A673 (cell line): ENCODE measurements around the gene GNG7. TPM values are rescaled to one million over a fixed set of nuclear protein-coding genes. Genes with fewer than 3 reads are reported as not detected.

ENCODE experiments used
- BruUV-seq: library from RNA; stranded (reverse); fragments of 400-500 nt; replicated peaks from 2 replicates; lab custom pipeline; 2021; lab: Mats Ljungman, UMichigan
- CTCF ChIA-PET: fragments of 300-600 bp; sonication (Branson Sonifier 250); formaldehyde crosslinking; loops from one replicate; lab custom pipeline; 2022; ENCODE audit warnings: antibody characterized with exemption; lab: Charles Lee
- POLR2A ChIA-PET: fragments of 300-600 bp; sonication (Branson Sonifier 250); formaldehyde crosslinking; loops from one replicate; lab custom pipeline; 2022; ENCODE audit warnings: antibody characterized with exemption; ENCODE audit not compliant: low non-redundant PET; lab: Charles Lee
- DNase-seq: peaks from one replicate; pipeline ENCODE4 v3.0.0-alpha.2; 2015; ENCODE audit warnings: low spot score
- H3K27ac ChIP-seq: fragments of 200-600 bp; sonication (generic); 2 replicates; pipeline ENCODE4 v1.5.1; 2016; ENCODE audit warnings: mixed run types, low read depth, mild to moderate bottlenecking, mixed read lengths, antibody characterized with exemption, low read length; ENCODE audit not compliant: poor library complexity, severe bottlenecking
- H3K27me3 ChIP-seq: fragments of 200-600 bp; sonication (generic); replicated peaks from 2 replicates; pipeline ENCODE4 v1.6.1; 2017; ENCODE audit warnings: mixed run types, low read depth, mild to moderate bottlenecking, mixed read lengths, antibody characterized with exemption, low read length; ENCODE audit not compliant: insufficient read depth, poor library complexity
- H3K36me3 ChIP-seq: fragments of 200-600 bp; sonication (generic); 2 replicates; pipeline ENCODE4 v1.6.1; 2016; ENCODE audit warnings: mixed run types, mild to moderate bottlenecking, mixed read lengths, antibody characterized with exemption, low read length; ENCODE audit not compliant: insufficient read depth, poor library complexity, severe bottlenecking
- H3K4me1 ChIP-seq: fragments of 200-600 bp; sonication (generic); 2 replicates; pipeline ENCODE4 v1.6.1; 2017; ENCODE audit warnings: mixed run types, mild to moderate bottlenecking, mixed read lengths, antibody characterized with exemption, low read length; ENCODE audit not compliant: insufficient read depth, poor library complexity, severe bottlenecking
- H3K4me3 ChIP-seq: fragments of 200-600 bp; sonication (generic); 2 replicates; pipeline ENCODE4 v1.5.1; 2016; ENCODE audit warnings: low read depth, mixed run types, mild to moderate bottlenecking, mixed read lengths, low read length; ENCODE audit not compliant: poor library complexity, severe bottlenecking
- H3K9me3 ChIP-seq: fragments of 200-600 bp; sonication (generic); 2 replicates; pipeline ENCODE4 v1.6.1; 2016; ENCODE audit warnings: mixed run types, low read depth, mild to moderate bottlenecking, mixed read lengths, antibody characterized with exemption, low read length; ENCODE audit not compliant: poor library complexity, severe bottlenecking
- EZH2 ChIP-seq: fragments of 200-600 bp; sonication (generic); IDR thresholded peaks from 2 replicates; pipeline ENCODE4 v1.6.1; 2017; ENCODE audit warnings: borderline replicate concordance, low read depth, mild to moderate bottlenecking, mixed read lengths, antibody characterized with exemption, low read length; ENCODE audit not compliant: poor library complexity, severe bottlenecking
- intact Hi-C: fragments of 100-400 bp; cut with micrococcal nuclease; formaldehyde crosslinking; loops from one replicate; pipeline ENCODE4 v1.10.0; 2022; ENCODE audit not compliant: unreplicated experiment
- total RNA-seq: library from RNA; stranded (reverse); gene quantifications from 2 replicates; pipeline ENCODE4 v1.2.3, GENCODE V29; 2021
- TF ChIP-seq, protein P1 (sequence below): fragments of 300-800, 200-600 bp; sonication (generic); conservative IDR thresholded peaks from 2 replicates; pipeline ENCODE4 v1.5.1; 2017; ENCODE audit warnings: low read depth, mild to moderate bottlenecking, antibody characterized with exemption, low read length, moderate library complexity, mixed read lengths

Gene GNG7
- total RNA-seq, 1 experiment from 2014 or later = 0.30 TPM

DNA sequence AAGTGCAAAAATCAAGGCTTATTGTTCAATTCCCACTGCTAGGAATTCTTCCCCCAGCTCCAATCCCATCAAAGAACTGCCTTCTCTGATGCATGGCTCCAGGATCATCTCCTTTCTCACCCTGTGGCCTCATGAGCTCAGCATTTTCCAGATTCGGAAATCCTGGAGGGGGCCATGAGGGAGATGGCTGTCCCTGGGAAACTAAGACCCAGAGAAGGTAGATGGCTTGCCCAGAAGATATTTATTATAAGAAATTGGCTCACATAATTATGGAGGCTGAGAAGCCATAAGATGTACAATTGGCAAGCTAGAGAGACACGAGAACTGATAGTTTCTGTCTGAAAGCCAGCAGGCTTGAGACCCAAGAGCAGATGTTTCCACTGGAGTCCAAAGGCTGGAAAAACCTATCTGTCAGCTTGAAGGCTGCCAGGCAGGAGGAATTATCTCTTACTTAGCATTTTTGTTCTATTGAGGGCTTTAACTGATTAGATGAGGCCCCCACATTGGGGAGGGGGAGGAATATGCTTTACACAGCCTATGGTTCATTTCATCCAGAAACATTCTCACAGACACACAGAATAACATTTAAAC is 168.0 kb downstream of the GNG7 start:
- Histone ChIP-seq H3K4me3 (no peak overlapping the region), H3K27ac (no peak overlapping the region), H3K4me1 (no peaks in the 10 kb centered on the region), H3K9me3 (peaks cover 10% of the 10 kb centered on the region), H3K27me3 (no peaks in the 10 kb centered on the region), H3K36me3 (no peaks in the 10 kb centered on the region)
- DNase-seq = no peak
- intact Hi-C loops = no loop called here
- TF ChIP-seq EZH2 = no peak
- TF ChIP-seq, protein P1, sequence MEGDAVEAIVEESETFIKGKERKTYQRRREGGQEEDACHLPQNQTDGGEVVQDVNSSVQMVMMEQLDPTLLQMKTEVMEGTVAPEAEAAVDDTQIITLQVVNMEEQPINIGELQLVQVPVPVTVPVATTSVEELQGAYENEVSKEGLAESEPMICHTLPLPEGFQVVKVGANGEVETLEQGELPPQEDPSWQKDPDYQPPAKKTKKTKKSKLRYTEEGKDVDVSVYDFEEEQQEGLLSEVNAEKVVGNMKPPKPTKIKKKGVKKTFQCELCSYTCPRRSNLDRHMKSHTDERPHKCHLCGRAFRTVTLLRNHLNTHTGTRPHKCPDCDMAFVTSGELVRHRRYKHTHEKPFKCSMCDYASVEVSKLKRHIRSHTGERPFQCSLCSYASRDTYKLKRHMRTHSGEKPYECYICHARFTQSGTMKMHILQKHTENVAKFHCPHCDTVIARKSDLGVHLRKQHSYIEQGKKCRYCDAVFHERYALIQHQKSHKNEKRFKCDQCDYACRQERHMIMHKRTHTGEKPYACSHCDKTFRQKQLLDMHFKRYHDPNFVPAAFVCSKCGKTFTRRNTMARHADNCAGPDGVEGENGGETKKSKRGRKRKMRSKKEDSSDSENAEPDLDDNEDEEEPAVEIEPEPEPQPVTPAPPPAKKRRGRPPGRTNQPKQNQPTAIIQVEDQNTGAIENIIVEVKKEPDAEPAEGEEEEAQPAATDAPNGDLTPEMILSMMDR = no peak
- BruUV-seq = no TSS peak
- ChIA-PET CTCF (no interaction called here), POLR2A (no interaction called here)

DNA sequence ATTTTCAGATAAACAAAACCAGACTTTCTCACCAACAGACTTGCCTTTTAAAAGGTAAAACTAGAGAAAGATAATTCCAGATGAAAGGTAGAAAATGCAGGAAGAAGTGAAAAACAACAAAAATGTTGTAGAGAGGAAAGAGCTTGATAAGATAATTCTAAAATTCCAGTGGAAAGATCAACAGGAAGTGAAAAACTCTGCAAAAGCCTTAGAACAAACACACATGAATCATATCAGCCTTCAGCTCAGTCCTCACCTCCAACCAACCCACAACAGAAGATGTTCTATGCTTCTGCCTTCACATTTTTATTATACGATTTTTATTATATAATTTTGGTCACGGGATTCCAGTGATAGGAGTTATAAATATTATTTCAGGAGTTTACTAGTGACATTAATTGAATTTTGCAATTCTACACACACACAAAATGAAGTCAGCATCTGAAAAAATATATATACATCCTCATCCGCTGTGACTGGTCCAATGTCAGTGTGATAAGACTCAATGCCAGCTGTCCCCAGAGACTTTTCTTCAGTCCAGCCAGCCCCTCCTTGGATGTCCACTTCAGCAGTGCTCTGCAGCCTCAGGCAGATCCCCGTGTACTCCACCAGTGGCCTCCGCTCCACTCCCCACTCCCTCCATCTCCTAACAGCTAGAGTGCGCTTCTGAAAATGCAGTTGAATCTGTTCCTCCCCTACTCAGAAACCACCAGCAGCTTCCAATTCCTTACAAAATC is 168.6 kb downstream of the GNG7 start:
- Histone ChIP-seq H3K4me3 (no peak overlapping the region), H3K36me3 (no peaks in the 10 kb centered on the region), H3K9me3 (peaks cover 10% of the 10 kb centered on the region), H3K27ac (no peak overlapping the region), H3K27me3 (no peaks in the 10 kb centered on the region), H3K4me1 (no peaks in the 10 kb centered on the region)
- BruUV-seq = no TSS peak
- TF ChIP-seq, protein P1 = no peak
- no peak for TF ChIP-seq EZH2
- no peak for DNase-seq
- ChIA-PET POLR2A (no interaction called here), CTCF (no interaction called here)
- intact Hi-C loops = no loop called here

DNA sequence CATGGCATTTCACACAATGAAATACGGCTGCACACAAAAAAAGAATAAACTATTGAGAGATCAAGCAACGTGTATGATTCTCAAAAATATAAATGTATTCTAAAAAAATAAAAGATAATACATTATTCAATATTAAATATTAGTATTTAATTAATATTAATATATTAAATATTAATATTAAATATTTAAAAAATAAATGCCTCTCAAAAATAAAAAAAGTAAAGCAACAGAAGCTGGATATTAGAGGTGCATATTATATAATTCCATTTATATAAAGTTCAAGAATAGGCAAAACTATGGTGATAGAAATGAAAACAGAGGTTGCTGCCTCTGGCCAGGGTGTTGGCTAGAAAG is 169.4 kb downstream of the GNG7 start:
- no peak overlapping the region for H3K27ac ChIP-seq
- intact Hi-C loops = no loop called here

More for the DNA sequence above, 169.4 kb downstream of the GNG7 start:
- TF ChIP-seq EZH2 = no peak
- TF ChIP-seq, protein P1 = no peak
- Histone ChIP-seq H3K36me3 (no peaks in the 10 kb centered on the region), H3K4me3 (no peak overlapping the region), H3K9me3 (peaks cover 10% of the 10 kb centered on the region), H3K4me1 (no peaks in the 10 kb centered on the region), H3K27me3 (no peaks in the 10 kb centered on the region)
- CTCF ChIA-PET = no interaction called here
- no peak for DNase-seq
- no TSS peak for BruUV-seq
- POLR2A ChIA-PET = no interaction called here
